Hepatocyte (in vitro differentiated cells): Measurements from ENCODE around the gene VPS11. TPM values are rescaled to one million over a fixed set of nuclear protein-coding genes. Genes with fewer than 3 reads are reported as not detected.

Experiments used
- DNase-seq: peaks from one replicate; pipeline ENCODE4 v3.0.0-alpha.2; 2016; ENCODE audit warnings: low spot score
- H2AFZ ChIP-seq: fragments of 200-600 bp; sonication (generic); 2 replicates; pipeline ENCODE4 v1.6.0; 2016; ENCODE audit warnings: antibody characterized with exemption, mild to moderate bottlenecking
- H3K27ac ChIP-seq: fragments of 200-600 bp; sonication (generic); 2 replicates; pipeline ENCODE4 v1.5.1; 2016; ENCODE audit warnings: mild to moderate bottlenecking
- H3K27me3 ChIP-seq: fragments of 200-600 bp; sonication (generic); 2 replicates; pipeline ENCODE4 v1.6.1; 2016
- H3K36me3 ChIP-seq: fragments of 200-600 bp; sonication (generic); replicated peaks from 2 replicates; pipeline ENCODE4 v1.5.1; 2016; ENCODE audit warnings: low read depth; ENCODE audit not compliant: insufficient read depth
- H3K4me1 ChIP-seq: fragments of 200-600 bp; sonication (generic); 2 replicates; pipeline ENCODE4 v1.5.1; 2016; ENCODE audit warnings: mild to moderate bottlenecking, moderate library complexity; ENCODE audit not compliant: insufficient read depth
- H3K4me2 ChIP-seq: fragments of 200-600 bp; sonication (generic); 2 replicates; pipeline ENCODE4 v1.6.0; 2016
- H3K4me3 ChIP-seq: fragments of 200-600 bp; sonication (generic); 2 replicates; pipeline ENCODE4 v1.5.1; 2016; ENCODE audit warnings: mild to moderate bottlenecking
- H3K79me2 ChIP-seq: fragments of 200-600 bp; sonication (generic); 2 replicates; pipeline ENCODE4 v1.6.0; 2017; ENCODE audit warnings: mild to moderate bottlenecking
- H3K9me2 ChIP-seq: fragments of 200-600 bp; sonication (generic); replicated peaks from 2 replicates; pipeline ENCODE4 v1.6.0; 2017; ENCODE audit warnings: mild to moderate bottlenecking; ENCODE audit not compliant: insufficient read depth
- H3K9me3 ChIP-seq: fragments of 200-600 bp; sonication (generic); 2 replicates; pipeline ENCODE4 v1.5.1; 2016; ENCODE audit warnings: low read depth, mild to moderate bottlenecking
- H4K20me1 ChIP-seq: fragments of 200-600 bp; sonication (generic); 2 replicates; pipeline ENCODE4 v1.6.0; 2016; ENCODE audit warnings: mild to moderate bottlenecking; ENCODE audit not compliant: insufficient read depth, poor library complexity, severe bottlenecking
- EZH2 ChIP-seq: fragments of 200-600 bp; sonication (generic); IDR thresholded peaks from 2 replicates; pipeline ENCODE4 v1.6.1; 2016; ENCODE audit warnings: antibody characterized with exemption, mild to moderate bottlenecking, borderline replicate concordance
- EZH2phosphoT487 ChIP-seq: fragments of 200-600 bp; sonication (generic); IDR thresholded peaks from one replicate; pipeline ENCODE4 v1.6.1; 2018; ENCODE audit warnings: antibody characterized with exemption, mild to moderate bottlenecking, low read depth, moderate library complexity; ENCODE audit not compliant: unreplicated experiment, severe bottlenecking
- WGBS: methylation state at CpG from one replicate; pipeline ENCODE4 v1.1.6; 2016; ENCODE audit warnings: low lambda C conversion rate; ENCODE audit errors: missing lambda C conversion rate; 5-methylcytosine and 5-hydroxymethylcytosine counted together
- polyA plus RNA-seq: library from polyadenylated mRNA; unstranded; fragments of >200 nt; fragmentation: Nextera tagmentation; extraction: Ambion mirVana; gene quantifications from 2 replicates; pipeline ENCODE4 v1.2.1, GENCODE V29; 2016
- total RNA-seq: library from RNA; depleted of rRNA; stranded (reverse); fragments of >200 nt; gene quantifications from 2 replicates; pipeline ENCODE4 v1.2.3, GENCODE V29; 2014
- TF ChIP-seq, protein P1 (sequence below): fragments of 200-600 bp; sonication (generic); IDR thresholded peaks from 2 replicates; pipeline ENCODE4 v1.5.1; 2016; ENCODE audit warnings: antibody characterized with exemption, mild to moderate bottlenecking; ENCODE audit not compliant: poor library complexity

Gene VPS11
- total and polyA plus RNA-seq, 2 experiments from 2014 or later: 31.8 to 36.9 TPM

DNA sequence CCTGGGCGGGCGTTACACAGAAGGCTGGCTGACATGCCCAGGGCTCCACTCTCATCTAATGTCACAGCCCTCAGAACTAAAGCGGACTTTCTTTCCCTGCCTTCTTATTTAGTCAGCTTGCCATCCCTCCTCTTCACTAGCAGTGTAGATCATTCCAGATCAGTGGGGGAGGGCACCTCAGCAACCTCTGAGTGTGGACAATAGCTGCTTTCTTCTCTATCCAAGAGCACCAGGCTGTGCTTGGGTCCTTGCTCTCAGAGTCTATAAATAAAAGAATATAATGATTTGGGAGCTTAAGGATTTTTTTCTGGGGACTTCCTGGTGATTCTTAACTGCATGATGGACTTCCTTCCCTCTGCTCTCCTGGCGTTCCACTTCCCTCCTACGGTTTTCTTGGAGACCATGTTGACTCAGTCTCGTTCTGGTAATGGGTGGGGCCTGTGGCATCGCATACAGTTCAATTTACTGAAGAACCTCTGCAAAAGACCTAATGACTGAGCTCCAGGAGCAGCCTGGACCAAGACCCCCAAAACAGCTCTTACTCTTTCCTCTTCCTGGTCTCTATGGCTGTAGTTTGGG, 14.2 kb downstream of the VPS11 start:
- H3K9me3 ChIP-seq: no peaks in the 10 kb centered on the region
- H3K4me2 ChIP-seq: no peak overlapping the region
- no peak for DNase-seq
- no peaks in the 10 kb centered on the region for H3K9me2 ChIP-seq
- no peak overlapping the region for H2AFZ ChIP-seq
- H3K4me3 ChIP-seq: no peak overlapping the region
- TF ChIP-seq, protein P1, sequence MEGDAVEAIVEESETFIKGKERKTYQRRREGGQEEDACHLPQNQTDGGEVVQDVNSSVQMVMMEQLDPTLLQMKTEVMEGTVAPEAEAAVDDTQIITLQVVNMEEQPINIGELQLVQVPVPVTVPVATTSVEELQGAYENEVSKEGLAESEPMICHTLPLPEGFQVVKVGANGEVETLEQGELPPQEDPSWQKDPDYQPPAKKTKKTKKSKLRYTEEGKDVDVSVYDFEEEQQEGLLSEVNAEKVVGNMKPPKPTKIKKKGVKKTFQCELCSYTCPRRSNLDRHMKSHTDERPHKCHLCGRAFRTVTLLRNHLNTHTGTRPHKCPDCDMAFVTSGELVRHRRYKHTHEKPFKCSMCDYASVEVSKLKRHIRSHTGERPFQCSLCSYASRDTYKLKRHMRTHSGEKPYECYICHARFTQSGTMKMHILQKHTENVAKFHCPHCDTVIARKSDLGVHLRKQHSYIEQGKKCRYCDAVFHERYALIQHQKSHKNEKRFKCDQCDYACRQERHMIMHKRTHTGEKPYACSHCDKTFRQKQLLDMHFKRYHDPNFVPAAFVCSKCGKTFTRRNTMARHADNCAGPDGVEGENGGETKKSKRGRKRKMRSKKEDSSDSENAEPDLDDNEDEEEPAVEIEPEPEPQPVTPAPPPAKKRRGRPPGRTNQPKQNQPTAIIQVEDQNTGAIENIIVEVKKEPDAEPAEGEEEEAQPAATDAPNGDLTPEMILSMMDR: no peak
- TF ChIP-seq EZH2 (no peak), EZH2phosphoT487 (no peak)
- H3K36me3 ChIP-seq: no peaks in the 10 kb centered on the region
- H3K27ac ChIP-seq: no peak overlapping the region
- peaks cover 10% of the 10 kb centered on the region for H3K79me2 ChIP-seq
- peaks cover 10% of the 10 kb centered on the region for H3K4me1 ChIP-seq
- 90% methylated on average over 7 of the region's 7 CpGs for WGBS
- no peaks in the 10 kb centered on the region for H3K27me3 ChIP-seq
- no peaks in the 10 kb centered on the region for H4K20me1 ChIP-seq

DNA sequence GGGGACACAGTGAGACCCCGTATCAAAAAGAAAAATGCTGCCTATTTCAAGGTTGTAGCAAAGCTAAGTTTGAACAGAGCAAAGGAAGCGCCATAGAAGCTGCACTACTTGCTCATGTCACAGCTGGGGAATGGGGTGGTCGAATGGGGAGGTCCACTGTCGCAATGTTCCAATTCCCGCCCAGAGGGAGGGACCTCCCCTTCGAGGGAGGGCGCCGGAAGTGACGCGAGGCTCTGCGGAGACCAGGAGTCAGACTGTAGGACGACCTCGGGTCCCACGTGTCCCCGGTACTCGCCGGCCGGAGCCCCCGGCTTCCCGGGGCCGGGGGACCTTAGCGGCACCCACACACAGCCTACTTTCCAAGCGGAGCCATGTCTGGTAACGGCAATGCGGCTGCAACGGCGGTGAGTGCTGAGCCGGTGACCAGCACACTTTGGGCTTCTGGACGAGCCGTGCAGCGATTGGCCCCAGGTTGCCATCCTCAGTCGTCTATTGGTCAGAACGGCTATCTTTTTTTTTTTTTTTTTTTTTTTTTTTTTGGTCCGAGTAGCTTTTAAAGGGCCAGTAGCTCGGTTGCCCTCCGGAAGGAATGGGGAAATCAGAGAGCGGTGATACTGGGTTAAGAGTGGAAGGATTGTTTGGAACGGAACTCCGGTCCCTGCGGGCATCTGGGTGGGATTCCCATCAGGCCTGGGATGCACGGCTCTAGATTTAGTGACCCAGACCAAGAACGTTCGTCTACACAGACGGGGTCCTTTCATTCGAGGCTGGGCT, 17.2 kb downstream of the VPS11 start, which contains the start of gene HMBS:
Gene HMBS, plus strand, starts transcription at position 219 of the 774 bp plus-strand sequence. Its CDS starts 153 bp downstream, at position 372.
- Histone ChIP-seq H3K27ac (peak within 1 kb of the TSS; percentile 86), H3K9me2 (no peaks in the 10 kb centered on the region), H2AFZ (peak within 1 kb of the TSS; percentile 83), H3K36me3 (no peaks in the 10 kb centered on the region), H3K79me2 (peaks cover 20% of the 10 kb centered on the region), H3K9me3 (no peaks in the 10 kb centered on the region), H3K4me1 (peaks cover 10% of the 10 kb centered on the region), H3K27me3 (no peaks in the 10 kb centered on the region), H4K20me1 (no peaks in the 10 kb centered on the region), H3K4me3 (peak within 1 kb of the TSS; percentile 81), H3K4me2 (peak within 1 kb of the TSS; percentile 95)
- 3% methylated on average over 45 of the region's 45 CpGs for WGBS
- TF ChIP-seq EZH2 (no peak), EZH2phosphoT487 (no peak)
- TF ChIP-seq, protein P1: no peak
- peak; percentile 96 for DNase-seq

DNA sequence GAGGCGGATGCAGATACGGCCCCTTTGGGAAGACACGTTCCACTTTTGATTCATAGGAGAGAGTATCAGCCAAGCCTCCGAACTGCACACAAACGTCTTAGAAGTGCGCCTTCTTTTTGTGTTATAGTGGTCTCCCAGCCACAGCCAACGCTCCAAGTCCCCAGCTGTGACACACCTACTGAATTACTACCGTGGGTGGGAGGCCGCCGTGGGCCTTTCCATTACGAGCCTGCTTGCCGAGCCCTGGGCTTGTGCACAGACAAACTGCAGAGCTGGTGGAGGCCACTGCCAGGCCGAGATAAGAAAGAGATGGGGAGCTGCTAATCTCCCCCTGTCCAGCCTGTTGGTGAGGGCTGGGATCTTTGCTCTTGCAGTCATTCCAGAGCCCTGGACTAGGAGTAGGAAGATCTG, 17.8 kb downstream of the VPS11 start:
- Histone ChIP-seq H3K4me3 (peak overlapping the region; percentile 56), H3K4me1 (peaks cover 10% of the 10 kb centered on the region), H3K9me3 (no peaks in the 10 kb centered on the region), H2AFZ (peak overlapping the region; percentile 83), H3K36me3 (no peaks in the 10 kb centered on the region), H3K9me2 (no peaks in the 10 kb centered on the region), H3K79me2 (peaks cover 20% of the 10 kb centered on the region), H4K20me1 (no peaks in the 10 kb centered on the region), H3K27ac (peak overlapping the region; percentile 86), H3K4me2 (peak overlapping the region; percentile 95), H3K27me3 (no peaks in the 10 kb centered on the region)
- 1% methylated on average over 13 of the region's 13 CpGs for WGBS
- peak; percentile 32 for DNase-seq
- TF ChIP-seq EZH2phosphoT487 (no peak), EZH2 (no peak)
- TF ChIP-seq, protein P1: no peak
